ENCODE measurements around the gene SLC40A1. TPM values are rescaled to one million over a fixed set of nuclear protein-coding genes. Genes with fewer than 3 reads are reported as not detected.

Gene SLC40A1
- total RNA-seq, 1 experiment from 2014 or later, result 2.2 TPM

DNA sequence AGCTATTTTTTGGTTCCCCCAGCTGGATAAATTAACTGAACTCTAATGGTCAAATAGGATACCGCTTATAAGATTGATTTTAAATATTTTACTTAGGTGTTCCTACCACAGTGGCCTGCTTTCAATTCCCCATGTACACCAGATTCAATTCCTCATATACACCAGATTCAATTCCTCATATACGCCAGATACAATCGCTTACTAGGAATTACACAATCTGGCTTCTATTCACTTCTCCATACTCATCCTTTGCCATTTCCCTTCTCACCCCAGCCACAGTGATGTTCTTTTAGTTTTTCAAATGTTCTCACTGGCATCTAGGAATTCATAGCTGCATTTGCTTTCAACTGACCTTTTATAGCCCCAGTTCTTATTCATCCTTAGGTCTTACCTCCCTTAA, 66.5 kb downstream of the SLC40A1 start:
- no peak for DNase-seq (ENCODE audit: low spot score)

DNA sequence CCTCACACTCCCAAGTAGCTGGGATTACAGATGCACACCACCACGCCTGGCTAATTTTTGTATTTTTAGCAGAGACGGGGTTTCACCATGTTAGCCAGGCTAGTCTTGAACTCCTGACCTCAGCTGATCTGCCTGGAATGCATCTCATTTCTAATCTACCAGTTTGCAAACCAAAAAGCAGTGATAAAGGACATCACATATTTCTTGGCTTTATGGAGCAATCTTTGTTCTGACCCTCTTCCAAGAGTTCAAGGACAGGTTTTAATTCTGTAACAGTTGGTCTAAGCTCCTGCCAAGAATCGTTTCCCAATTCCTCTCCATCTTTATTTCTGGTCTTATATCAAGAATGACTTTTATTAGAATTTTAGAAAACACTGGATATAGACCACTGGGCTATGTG, 67.7 kb downstream of the SLC40A1 start:
- no peak for DNase-seq (ENCODE audit: low spot score)

DNA sequence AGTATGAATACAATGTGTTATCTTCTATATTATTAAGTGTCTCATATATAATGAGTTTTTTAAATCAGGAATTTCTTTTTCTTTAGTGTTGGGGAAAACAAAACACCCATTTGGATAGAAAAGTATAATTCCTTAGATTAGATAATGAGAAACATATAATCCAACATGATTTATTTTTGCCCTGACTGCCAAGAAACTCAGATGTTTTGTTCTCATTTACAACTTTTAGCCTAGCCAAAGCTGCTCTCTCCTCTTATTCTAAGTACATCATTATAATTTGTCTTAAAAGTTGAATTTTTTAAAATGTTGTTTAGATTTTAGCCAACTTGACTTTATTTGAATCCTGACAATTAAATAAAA, 68.6 kb downstream of the SLC40A1 start:
- no peak for DNase-seq (ENCODE audit: low spot score)

DNA sequence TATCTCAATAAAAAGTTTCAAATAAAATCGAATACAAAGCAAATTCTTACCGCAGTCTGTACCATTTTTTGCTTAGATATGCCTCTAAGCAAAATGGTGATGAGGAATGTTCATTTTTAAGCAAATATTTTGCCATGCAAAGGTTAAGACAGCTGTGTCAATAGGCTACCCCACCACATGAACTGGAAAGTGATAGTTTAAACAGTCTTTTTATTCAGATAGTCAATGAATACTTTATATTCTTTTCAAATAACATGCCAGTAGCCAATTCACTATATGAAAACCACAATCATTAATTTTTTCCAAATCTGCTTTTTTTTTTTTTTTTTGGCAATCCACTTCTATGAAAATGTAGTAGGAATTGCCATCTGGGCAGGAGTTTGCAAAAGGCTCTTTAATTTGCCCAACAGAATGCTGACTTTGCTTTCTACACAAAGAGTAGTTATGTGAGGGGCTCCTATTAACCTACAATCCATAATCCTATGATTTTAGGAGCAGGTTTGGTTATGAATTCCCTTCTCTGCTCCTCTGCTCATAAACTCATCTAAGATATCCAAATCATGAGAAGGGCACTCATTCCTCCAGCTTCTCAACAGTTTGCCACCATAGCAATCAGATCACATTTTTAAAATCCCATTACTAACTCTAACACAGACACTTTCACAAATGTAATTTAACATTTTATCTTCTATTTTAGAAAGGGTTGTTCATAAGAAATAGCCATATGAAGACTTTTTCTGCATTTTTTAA, 69.2 kb downstream of the SLC40A1 start:
- no peak for DNase-seq (ENCODE audit: low spot score)

Other genes starting within 250 kb of the SLC40A1 start
- 62.1 and 68.6 TPM in 2 replicates for gene WDR75, start 139.3 kb downstream of the SLC40A1 start, total RNA-seq (2014; rRNA removed; shearing (Covaris generic))
- 62.1 and 69.1 TPM in 2 replicates for gene ASNSD1, start 80.7 kb upstream of the SLC40A1 start, total RNA-seq (2014; rRNA removed; shearing (Covaris generic))
- gene ANKAR, start 93.9 kb upstream of the SLC40A1 start, total RNA-seq (2014; rRNA removed; shearing (Covaris generic)), result 0.14 and 1.0 TPM in 2 replicates
- gene OSGEPL1, start 182.0 kb upstream of the SLC40A1 start, total RNA-seq (2014; rRNA removed; shearing (Covaris generic)), result 12.3 and 15.3 TPM in 2 replicates
- 84.6 and 91.4 TPM in 2 replicates for gene ORMDL1, start 203.6 kb upstream of the SLC40A1 start, total RNA-seq (2014; rRNA removed; shearing (Covaris generic))
- gene PMS1, start 203.7 kb upstream of the SLC40A1 start, total RNA-seq (2014; rRNA removed; shearing (Covaris generic)), result 12.7 and 17.5 TPM in 2 replicates